H1 (cell line): ENCODE results near the gene RHOG. TPM values are rescaled to one million over a fixed set of nuclear protein-coding genes. Genes with fewer than 3 reads are reported as not detected.

Source experiments
- CHD7 ChIP-seq: fragments of 300-600 bp; sonication (generic); IDR thresholded peaks from 2 replicates; pipeline ENCODE4 v1.7.1; 2012; ENCODE audit warnings: low read length, moderate library complexity, mild to moderate bottlenecking, inconsistent platforms; ENCODE audit not compliant: insufficient replicate concordance
- CREB1 ChIP-seq: IDR thresholded peaks from 2 replicates; pipeline ENCODE4 v1.6.1; 2012; ENCODE audit warnings: inconsistent platforms
- FOSL1 ChIP-seq: IDR thresholded peaks from 2 replicates; pipeline ENCODE4 v1.6.1; 2011; ENCODE audit warnings: mild to moderate bottlenecking, low read depth, low read length, moderate library complexity; ENCODE audit not compliant: insufficient read depth
- RAD21 ChIP-seq, 2 experiments: IDR thresholded peaks in 1 of 2; conservative IDR thresholded peaks in 1 of 2; 2 replicates each; pipeline ENCODE4 v1.6.1; 2011; ENCODE audit warnings: low read depth in 2 of 2, low read length in 2 of 2, improper control_type of control experiment in 1 of 2, inconsistent platforms in 1 of 2, mild to moderate bottlenecking in 1 of 2, moderate library complexity in 1 of 2
- SIRT6 ChIP-seq: IDR thresholded peaks from one replicate; pipeline ENCODE4 v1.7.1; 2012; ENCODE audit warnings: low read length, inconsistent platforms
- SUZ12 ChIP-seq: fragments of 200-600 bp; sonication (generic); IDR thresholded peaks from 2 replicates; pipeline ENCODE4 v1.6.1; 2012; ENCODE audit warnings: mild to moderate bottlenecking, inconsistent platforms, low read length, moderate library complexity, mixed read lengths
- YY1 ChIP-seq: IDR thresholded peaks from 2 replicates; pipeline ENCODE4 v1.6.1; 2011; ENCODE audit warnings: low read depth, mild to moderate bottlenecking, low read length
- polyA plus RNA-seq, 7 experiments: library from polyadenylated mRNA; depleted of rRNA in 3 of 7; stranded (reverse) in 5 of 7; unstranded in 2 of 7; fragments of >200 nt in 5 of 7; fragments of 200-250 nt in 2 of 7; gene quantifications; 1 replicate in 5 of 7; 2 replicates in 1 of 7; 4 replicates in 1 of 7; pipeline versions ENCODE4 v1.2.1 to v1.2.3, GENCODE V29; 2011 to 2013; ENCODE audit warnings: missing spikeins in 2 of 7, mixed read lengths in 2 of 7
- total RNA-seq: library from RNA; stranded (reverse); fragmentation: NEBNext Ultra II Directional; extraction: Animal tissue kit (Norgen Biotek cat#: 25700); gene quantifications from 2 replicates; pipeline ENCODE4 v1.2.1, GENCODE V29; 2021

RHOG gene
- total and polyA plus RNA-seq, 2 of the 8 experiments (the other 6 are each of a cell fraction or from before 2014, with no cell fraction given): 28.3 to 69.6 TPM

GRCh38 chr11:3810446-3810845 is 30.3 kb downstream of the RHOG start (continued):
- no peak for TF ChIP-seq SUZ12
- TF ChIP-seq RAD21 (IDR thresholded peaks at IDR 0.05 in 1 of 2, conservative IDR thresholded peaks at IDR 0.05 in 1 of 2; ENCODE audit: low read depth in 2 of 2, low read length in 2 of 2): no peak
- TF ChIP-seq CREB1: no peak
- TF ChIP-seq SIRT6: no peak
- no peak for TF ChIP-seq YY1
- no peak for TF ChIP-seq FOSL1
- TF ChIP-seq CHD7: no peak
